WTC11 (cell line): ENCODE measurements around the gene ALDOC. TPM values are rescaled to one million over a fixed set of nuclear protein-coding genes. Genes with fewer than 3 reads are reported as not detected.

ENCODE experiments used
- ATAC-seq: fragments of 200-7000 bp; cut with Tn5 transposase; 2 replicates; pipeline ENCODE4 v1.10.0; 2021; ENCODE audit warnings: mild to moderate bottlenecking, moderate library complexity
- CTCF ChIA-PET: fragments of 300-600 bp; sonication (Branson Sonifier 250); formaldehyde crosslinking; loops from one replicate; lab custom pipeline; 2021; ENCODE audit warnings: antibody characterized with exemption; lab: Charles Lee
- POLR2A ChIA-PET: fragments of 350-600 bp; sonication (Branson Sonifier 250); formaldehyde crosslinking; loops from one replicate; lab custom pipeline; 2021; ENCODE audit warnings: antibody characterized with exemption; lab: Charles Lee
- DNase-seq: peaks from one replicate; pipeline ENCODE4 v3.0.0; 2021; ENCODE audit warnings: low spot score
- H3K27ac Mint-ChIP-seq: 2 replicates; pipeline ENCODE4 v1.8.0; 2021; ENCODE audit warnings: mixed read lengths
- H3K27me3 Mint-ChIP-seq: 2 replicates; pipeline ENCODE4 v1.8.0; 2021; ENCODE audit warnings: low read depth, mild to moderate bottlenecking, moderate library complexity, mixed read lengths
- H3K36me3 Mint-ChIP-seq: 2 replicates; pipeline ENCODE4 v1.8.0; 2021; ENCODE audit warnings: mixed read lengths
- H3K4me1 Mint-ChIP-seq: 2 replicates; pipeline ENCODE4 v1.8.0; 2022; ENCODE audit warnings: mixed read lengths
- H3K4me3 Mint-ChIP-seq: 2 replicates; pipeline ENCODE4 v1.8.0; 2021; ENCODE audit warnings: mild to moderate bottlenecking, moderate library complexity, mixed read lengths
- H3K9me3 Mint-ChIP-seq: 2 replicates; pipeline ENCODE4 v1.8.0; 2021; ENCODE audit warnings: mixed read lengths
- AR ChIP-seq: fragments of 250-450 bp; sonication (Bioruptor Pico); IDR thresholded peaks from 2 replicates; pipeline ENCODE4 v1.9.0; 2021; ENCODE audit warnings: mild to moderate bottlenecking
- ATF6 ChIP-seq: sonication (generic); formaldehyde crosslinking; IDR thresholded peaks from 2 replicates; pipeline ENCODE4 v1.8.1; 2023; ENCODE audit warnings: mild to moderate bottlenecking, missing genetic modification reagents
- CREB1 ChIP-seq: sonication (generic); formaldehyde crosslinking; IDR thresholded peaks from 2 replicates; pipeline ENCODE4 v1.8.0; 2023; ENCODE audit warnings: mild to moderate bottlenecking, missing genetic modification reagents
- CTCF ChIP-seq: fragments of 200-600 bp; IDR thresholded peaks from 2 replicates; pipeline ENCODE4 v1.8.0; 2022; ENCODE audit warnings: antibody characterized with exemption
- E2F1 ChIP-seq: sonication (generic); formaldehyde crosslinking; IDR thresholded peaks from 2 replicates; pipeline ENCODE4 v1.8.0; 2022; ENCODE audit warnings: mild to moderate bottlenecking, missing genetic modification reagents
- ELF4 ChIP-seq: sonication (generic); formaldehyde crosslinking; IDR thresholded peaks from 2 replicates; pipeline ENCODE4 v1.8.1; 2022; ENCODE audit warnings: low read depth, mild to moderate bottlenecking, moderate library complexity, missing genetic modification reagents
- ERG ChIP-seq: fragments of 250-450 bp; sonication (Bioruptor Pico); IDR thresholded peaks from 2 replicates; pipeline ENCODE4 v1.8.0; 2021; ENCODE audit warnings: mild to moderate bottlenecking
- FOXJ3 ChIP-seq: sonication (generic); formaldehyde crosslinking; IDR thresholded peaks from 2 replicates; pipeline ENCODE4 v1.9.0; 2021; ENCODE audit warnings: missing genetic modification reagents, mild to moderate bottlenecking, borderline replicate concordance
- IRF2 ChIP-seq: sonication (generic); formaldehyde crosslinking; IDR thresholded peaks from 2 replicates; pipeline ENCODE4 v1.8.0; 2022; ENCODE audit warnings: low read depth, missing genetic modification reagents, borderline replicate concordance
- MAX ChIP-seq: sonication (generic); formaldehyde crosslinking; IDR thresholded peaks from 2 replicates; pipeline ENCODE4 v1.8.0; 2022; ENCODE audit warnings: mild to moderate bottlenecking, missing genetic modification reagents
- MXD4 ChIP-seq: fragments of 250-450 bp; sonication (Bioruptor Pico); IDR thresholded peaks from 2 replicates; pipeline ENCODE4 v1.8.0; 2021; ENCODE audit warnings: mild to moderate bottlenecking, moderate library complexity, borderline replicate concordance
- MYBL2 ChIP-seq: sonication (generic); formaldehyde crosslinking; IDR thresholded peaks from 2 replicates; pipeline ENCODE4 v1.8.1; 2023; ENCODE audit warnings: mild to moderate bottlenecking, moderate library complexity, missing genetic modification reagents
- NFATC4 ChIP-seq: fragments of 250-450 bp; sonication (Bioruptor Pico); IDR thresholded peaks from 2 replicates; pipeline ENCODE4 v1.9.0; 2021; ENCODE audit warnings: mild to moderate bottlenecking
- RORB ChIP-seq: fragments of 250-450 bp; sonication (Bioruptor Pico); IDR thresholded peaks from 2 replicates; pipeline ENCODE4 v1.9.0; 2021; ENCODE audit warnings: mild to moderate bottlenecking
- SMAD3 ChIP-seq: sonication (generic); formaldehyde crosslinking; IDR thresholded peaks from 2 replicates; pipeline ENCODE4 v1.8.0; 2022; ENCODE audit warnings: missing genetic modification reagents, mild to moderate bottlenecking, borderline replicate concordance
- ZNF138 ChIP-seq: sonication (generic); formaldehyde crosslinking; conservative IDR thresholded peaks from 2 replicates; pipeline ENCODE4 v1.8.1; 2022; ENCODE audit warnings: mild to moderate bottlenecking, moderate library complexity, missing genetic modification reagents
- ZNF317 ChIP-seq: sonication (generic); formaldehyde crosslinking; IDR thresholded peaks from 2 replicates; pipeline ENCODE4 v1.8.1; 2023; ENCODE audit warnings: low read depth, mild to moderate bottlenecking, moderate library complexity, missing genetic modification reagents, borderline replicate concordance
- ZNF532 ChIP-seq: fragments of 250-450 bp; sonication (Bioruptor Pico); IDR thresholded peaks from 2 replicates; pipeline ENCODE4 v1.9.0; 2021; ENCODE audit warnings: mild to moderate bottlenecking, borderline replicate concordance
- total RNA-seq: library from RNA; stranded (reverse); gene quantifications from 3 replicates; pipeline ENCODE4 v1.2.3, GENCODE V29; 2021

The ALDOC gene
- total RNA-seq, 1 experiment from 2014 or later, result 73.5 TPM

GRCh38 chr17:28567604-28568003 lies 9.1 kb downstream of the ALDOC start:
- H3K4me1 Mint-ChIP-seq, result peaks cover 14% of the 10 kb centered on the region
- H3K9me3 Mint-ChIP-seq, result no peaks in the 10 kb centered on the region
- TF ChIP-seq ERG (CRISPR knock-in tag) (no peak), ZNF532 (CRISPR knock-in tag) (no peak), ATF6 (CRISPR knock-in tag) (no peak), AR (CRISPR knock-in tag) (no peak), E2F1 (CRISPR knock-in tag) (no peak), ZNF138 (CRISPR knock-in tag) (no peak), CTCF (no peak), RORB (CRISPR knock-in tag) (no peak), FOXJ3 (CRISPR knock-in tag) (no peak), MAX (no peak), MXD4 (CRISPR knock-in tag) (no peak), ELF4 (no peak), NFATC4 (CRISPR knock-in tag) (no peak), MYBL2 (CRISPR knock-in tag) (no peak), ZNF317 (no peak), CREB1 (CRISPR knock-in tag) (no peak), SMAD3 (CRISPR knock-in tag) (no peak), IRF2 (no peak)
- H3K4me3 Mint-ChIP-seq, result no peak overlapping the region
- peaks cover under 1% of the 10 kb centered on the region; the same call in 1 of the 2 replicates for H3K27me3 Mint-ChIP-seq
- CTCF ChIA-PET, result interaction anchor here (4.9 kb wide), 1 partner anchor 21 kb away, joined by 26 read pairs; no protein-coding TSS in a partner anchor
- no peak for ATAC-seq
- no peak for DNase-seq
- POLR2A ChIA-PET, result no interaction called here
- H3K27ac Mint-ChIP-seq, result peak overlapping the region; percentile 47; the same call in 1 of the 2 replicates
- peaks cover 19% of the 10 kb centered on the region for H3K36me3 Mint-ChIP-seq
